WTC11 (cell line): ENCODE data around the gene KRT86. TPM values are rescaled to one million over a fixed set of nuclear protein-coding genes. Genes with fewer than 3 reads are reported as not detected.

Experiments
- ATAC-seq: fragments of 200-7000 bp; cut with Tn5 transposase; 2 replicates; pipeline ENCODE4 v1.10.0; 2021; ENCODE audit warnings: mild to moderate bottlenecking, moderate library complexity
- CTCF ChIA-PET: fragments of 300-600 bp; sonication (Branson Sonifier 250); formaldehyde crosslinking; loops from one replicate; lab custom pipeline; 2021; ENCODE audit warnings: antibody characterized with exemption; lab: Charles Lee
- POLR2A ChIA-PET: fragments of 350-600 bp; sonication (Branson Sonifier 250); formaldehyde crosslinking; loops from one replicate; lab custom pipeline; 2021; ENCODE audit warnings: antibody characterized with exemption; lab: Charles Lee
- DNase-seq: peaks from one replicate; pipeline ENCODE4 v3.0.0; 2021; ENCODE audit warnings: low spot score
- H3K27ac Mint-ChIP-seq: 2 replicates; pipeline ENCODE4 v1.8.0; 2021; ENCODE audit warnings: mixed read lengths
- H3K27me3 Mint-ChIP-seq: 2 replicates; pipeline ENCODE4 v1.8.0; 2021; ENCODE audit warnings: low read depth, mild to moderate bottlenecking, moderate library complexity, mixed read lengths
- H3K36me3 Mint-ChIP-seq: 2 replicates; pipeline ENCODE4 v1.8.0; 2021; ENCODE audit warnings: mixed read lengths
- H3K4me1 Mint-ChIP-seq: 2 replicates; pipeline ENCODE4 v1.8.0; 2022; ENCODE audit warnings: mixed read lengths
- H3K4me3 Mint-ChIP-seq: 2 replicates; pipeline ENCODE4 v1.8.0; 2021; ENCODE audit warnings: mild to moderate bottlenecking, moderate library complexity, mixed read lengths
- H3K9me3 Mint-ChIP-seq: 2 replicates; pipeline ENCODE4 v1.8.0; 2021; ENCODE audit warnings: mixed read lengths
- ATF1 ChIP-seq: sonication (generic); formaldehyde crosslinking; IDR thresholded peaks from 2 replicates; pipeline ENCODE4 v1.8.1; 2023; ENCODE audit warnings: mild to moderate bottlenecking, moderate library complexity, missing genetic modification reagents
- ATF2 ChIP-seq: sonication (generic); formaldehyde crosslinking; IDR thresholded peaks from 2 replicates; pipeline ENCODE4 v1.8.1; 2022; ENCODE audit warnings: low read depth, missing genetic modification reagents, borderline replicate concordance
- E2F4 ChIP-seq: sonication (generic); formaldehyde crosslinking; IDR thresholded peaks from 2 replicates; pipeline ENCODE4 v1.8.1; 2022; ENCODE audit warnings: low read depth, mild to moderate bottlenecking, moderate library complexity, missing genetic modification reagents, borderline replicate concordance
- ESRRA ChIP-seq: sonication (generic); formaldehyde crosslinking; IDR thresholded peaks from 2 replicates; pipeline ENCODE4 v1.8.1; 2022; ENCODE audit warnings: mild to moderate bottlenecking, missing genetic modification reagents, borderline replicate concordance
- GTF2I ChIP-seq: fragments of 250-450 bp; sonication (Bioruptor Pico); conservative IDR thresholded peaks from 2 replicates; pipeline ENCODE4 v1.4.0; 2021; ENCODE audit warnings: mild to moderate bottlenecking
- IRF2 ChIP-seq: sonication (generic); formaldehyde crosslinking; IDR thresholded peaks from 2 replicates; pipeline ENCODE4 v1.8.0; 2022; ENCODE audit warnings: low read depth, missing genetic modification reagents, borderline replicate concordance
- JUN ChIP-seq: sonication (generic); formaldehyde crosslinking; IDR thresholded peaks from 2 replicates; pipeline ENCODE4 v1.8.0; 2023; ENCODE audit warnings: mild to moderate bottlenecking, missing genetic modification reagents
- KAT7 ChIP-seq: sonication (generic); formaldehyde crosslinking; IDR thresholded peaks from 2 replicates; pipeline ENCODE4 v1.8.1; 2023; ENCODE audit warnings: missing genetic modification reagents, mild to moderate bottlenecking, borderline replicate concordance
- NR1H2 ChIP-seq: sonication (generic); formaldehyde crosslinking; IDR thresholded peaks from 2 replicates; pipeline ENCODE4 v1.9.0; 2021; ENCODE audit warnings: mild to moderate bottlenecking, moderate library complexity, missing genetic modification reagents
- SOX15 ChIP-seq: fragments of 250-450 bp; sonication (Bioruptor Pico); IDR thresholded peaks from 2 replicates; pipeline ENCODE4 v1.9.0; 2021; ENCODE audit warnings: mild to moderate bottlenecking
- TCF7 ChIP-seq: sonication (generic); formaldehyde crosslinking; IDR thresholded peaks from 2 replicates; pipeline ENCODE4 v1.8.0; 2022; ENCODE audit warnings: mild to moderate bottlenecking, low read depth, missing genetic modification reagents, moderate library complexity
- TEAD1 ChIP-seq: sonication (generic); formaldehyde crosslinking; IDR thresholded peaks from 2 replicates; pipeline ENCODE4 v1.8.0; 2022; ENCODE audit warnings: mild to moderate bottlenecking, missing genetic modification reagents
- TEAD4 ChIP-seq: sonication (generic); formaldehyde crosslinking; IDR thresholded peaks from 2 replicates; pipeline ENCODE4 v1.8.0; 2022; ENCODE audit warnings: mild to moderate bottlenecking, missing genetic modification reagents
- ZNF317 ChIP-seq: sonication (generic); formaldehyde crosslinking; IDR thresholded peaks from 2 replicates; pipeline ENCODE4 v1.8.1; 2023; ENCODE audit warnings: low read depth, mild to moderate bottlenecking, moderate library complexity, missing genetic modification reagents, borderline replicate concordance
- ZNF423 ChIP-seq: fragments of 250-450 bp; sonication (Bioruptor Pico); IDR thresholded peaks from 2 replicates; pipeline ENCODE4 v2.1.2; 2022; ENCODE audit warnings: mild to moderate bottlenecking, moderate library complexity
- ZNF532 ChIP-seq: fragments of 250-450 bp; sonication (Bioruptor Pico); IDR thresholded peaks from 2 replicates; pipeline ENCODE4 v1.9.0; 2021; ENCODE audit warnings: mild to moderate bottlenecking, borderline replicate concordance
- total RNA-seq: library from RNA; stranded (reverse); gene quantifications from 3 replicates; pipeline ENCODE4 v1.2.3, GENCODE V29; 2021
- TF ChIP-seq, protein P1 (sequence below): fragments of 250-450 bp; sonication (Bioruptor Pico); IDR thresholded peaks from 2 replicates; pipeline ENCODE4 v1.8.0; 2021; ENCODE audit warnings: mild to moderate bottlenecking
- TF ChIP-seq, protein P2 (sequence below): sonication (generic); formaldehyde crosslinking; IDR thresholded peaks from 2 replicates; pipeline ENCODE4 v1.8.1; 2023; ENCODE audit warnings: mild to moderate bottlenecking, missing genetic modification reagents, borderline replicate concordance

The KRT86 gene
- total RNA-seq, 1 experiment from 2014 or later: 0.11 TPM

GRCh38 chr12:52259657-52260243 lies 14.7 kb upstream of the KRT86 start:
- Mint-ChIP-seq H3K36me3 (peaks cover 18% of the 10 kb centered on the region), H3K4me1 (peaks cover 9% of the 10 kb centered on the region), H3K4me3 (no peak overlapping the region), H3K9me3 (peaks cover 37% of the 10 kb centered on the region), H3K27ac (no peak overlapping the region), H3K27me3 (peaks cover 60% of the 10 kb centered on the region)
- ATAC-seq: no peak
- DNase-seq: no peak
- ChIA-PET POLR2A (no interaction called here), CTCF (interaction anchor here (0.8 to 3.1 kb wide), 5 partner anchors 10 to 103 kb away, joined by 3 to 36 read pairs (median 11); no protein-coding TSS in a partner anchor)
- TF ChIP-seq TCF7 (CRISPR knock-in tag) (no peak), ZNF423 (CRISPR knock-in tag) (no peak), JUN (no peak), ATF2 (CRISPR knock-in tag) (no peak), ATF1 (CRISPR knock-in tag) (no peak), KAT7 (CRISPR knock-in tag) (no peak)
- TF ChIP-seq, protein P1, sequence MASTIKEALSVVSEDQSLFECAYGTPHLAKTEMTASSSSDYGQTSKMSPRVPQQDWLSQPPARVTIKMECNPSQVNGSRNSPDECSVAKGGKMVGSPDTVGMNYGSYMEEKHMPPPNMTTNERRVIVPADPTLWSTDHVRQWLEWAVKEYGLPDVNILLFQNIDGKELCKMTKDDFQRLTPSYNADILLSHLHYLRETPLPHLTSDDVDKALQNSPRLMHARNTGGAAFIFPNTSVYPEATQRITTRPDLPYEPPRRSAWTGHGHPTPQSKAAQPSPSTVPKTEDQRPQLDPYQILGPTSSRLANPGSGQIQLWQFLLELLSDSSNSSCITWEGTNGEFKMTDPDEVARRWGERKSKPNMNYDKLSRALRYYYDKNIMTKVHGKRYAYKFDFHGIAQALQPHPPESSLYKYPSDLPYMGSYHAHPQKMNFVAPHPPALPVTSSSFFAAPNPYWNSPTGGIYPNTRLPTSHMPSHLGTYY: no peak

GRCh38 chr12:52260361-52261207 lies 13.9 kb upstream of the KRT86 start:
- no peak for TF ChIP-seq KAT7 (CRISPR knock-in tag)
- no peak for TF ChIP-seq TEAD1
- no peak for TF ChIP-seq IRF2 (CRISPR knock-in tag)
- TF ChIP-seq ZNF317 (CRISPR knock-in tag): no peak
- no peak for TF ChIP-seq E2F4 (CRISPR knock-in tag)
- no peak for TF ChIP-seq SOX15 (CRISPR knock-in tag)
- TF ChIP-seq NR1H2 (CRISPR knock-in tag): no peak
- TF ChIP-seq ESRRA: no peak
- TF ChIP-seq TEAD4 (CRISPR knock-in tag): no peak
- TF ChIP-seq GTF2I (CRISPR knock-in tag): no peak
- CTCF ChIA-PET: interaction anchor here (0.8 to 3.1 kb wide), 4 partner anchors 11 to 104 kb away, joined by 3 to 36 read pairs (median 7); no protein-coding TSS in a partner anchor
- H3K36me3 Mint-ChIP-seq: peaks cover 18% of the 10 kb centered on the region
- H3K27ac Mint-ChIP-seq: no peak overlapping the region
- POLR2A ChIA-PET: no interaction called here
- ATAC-seq (no peak), DNase-seq (no peak)
- H3K4me1 Mint-ChIP-seq: peaks cover 9% of the 10 kb centered on the region
- peaks cover 56% of the 10 kb centered on the region for H3K27me3 Mint-ChIP-seq
- H3K4me3 Mint-ChIP-seq: no peak overlapping the region; the same call in 1 of the 2 replicates
- H3K9me3 Mint-ChIP-seq: peaks cover 37% of the 10 kb centered on the region

- DNase-seq: no peak
- Mint-ChIP-seq H3K27ac (no peak overlapping the region), H3K27me3 (peaks cover 50% of the 10 kb centered on the region), H3K36me3 (peaks cover 18% of the 10 kb centered on the region), H3K9me3 (peaks cover 37% of the 10 kb centered on the region), H3K4me3 (no peak overlapping the region), H3K4me1 (peaks cover 9% of the 10 kb centered on the region)
- no peak for ATAC-seq
- ChIA-PET CTCF (no interaction called here), POLR2A (no interaction called here)
- TF ChIP-seq ZNF532 (CRISPR knock-in tag) (no peak), TEAD1 (no peak)
- TF ChIP-seq, protein P2, sequence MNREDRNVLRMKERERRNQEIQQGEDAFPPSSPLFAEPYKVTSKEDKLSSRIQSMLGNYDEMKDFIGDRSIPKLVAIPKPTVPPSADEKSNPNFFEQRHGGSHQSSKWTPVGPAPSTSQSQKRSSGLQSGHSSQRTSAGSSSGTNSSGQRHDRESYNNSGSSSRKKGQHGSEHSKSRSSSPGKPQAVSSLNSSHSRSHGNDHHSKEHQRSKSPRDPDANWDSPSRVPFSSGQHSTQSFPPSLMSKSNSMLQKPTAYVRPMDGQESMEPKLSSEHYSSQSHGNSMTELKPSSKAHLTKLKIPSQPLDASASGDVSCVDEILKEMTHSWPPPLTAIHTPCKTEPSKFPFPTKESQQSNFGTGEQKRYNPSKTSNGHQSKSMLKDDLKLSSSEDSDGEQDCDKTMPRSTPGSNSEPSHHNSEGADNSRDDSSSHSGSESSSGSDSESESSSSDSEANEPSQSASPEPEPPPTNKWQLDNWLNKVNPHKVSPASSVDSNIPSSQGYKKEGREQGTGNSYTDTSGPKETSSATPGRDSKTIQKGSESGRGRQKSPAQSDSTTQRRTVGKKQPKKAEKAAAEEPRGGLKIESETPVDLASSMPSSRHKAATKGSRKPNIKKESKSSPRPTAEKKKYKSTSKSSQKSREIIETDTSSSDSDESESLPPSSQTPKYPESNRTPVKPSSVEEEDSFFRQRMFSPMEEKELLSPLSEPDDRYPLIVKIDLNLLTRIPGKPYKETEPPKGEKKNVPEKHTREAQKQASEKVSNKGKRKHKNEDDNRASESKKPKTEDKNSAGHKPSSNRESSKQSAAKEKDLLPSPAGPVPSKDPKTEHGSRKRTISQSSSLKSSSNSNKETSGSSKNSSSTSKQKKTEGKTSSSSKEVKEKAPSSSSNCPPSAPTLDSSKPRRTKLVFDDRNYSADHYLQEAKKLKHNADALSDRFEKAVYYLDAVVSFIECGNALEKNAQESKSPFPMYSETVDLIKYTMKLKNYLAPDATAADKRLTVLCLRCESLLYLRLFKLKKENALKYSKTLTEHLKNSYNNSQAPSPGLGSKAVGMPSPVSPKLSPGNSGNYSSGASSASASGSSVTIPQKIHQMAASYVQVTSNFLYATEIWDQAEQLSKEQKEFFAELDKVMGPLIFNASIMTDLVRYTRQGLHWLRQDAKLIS (CRISPR knock-in tag): no peak
These were observed 13.3 kb upstream of the KRT86 start for GRCh38 chr12:52261208-52261484.
